Measurements from ENCODE around the gene SLC2A13. TPM values are rescaled to one million over a fixed set of nuclear protein-coding genes. Genes with fewer than 3 reads are reported as not detected.

SLC2A13 gene
- total RNA-seq, 2 donors from 2014 or later: 10.3 to 12.9 TPM

DNA sequence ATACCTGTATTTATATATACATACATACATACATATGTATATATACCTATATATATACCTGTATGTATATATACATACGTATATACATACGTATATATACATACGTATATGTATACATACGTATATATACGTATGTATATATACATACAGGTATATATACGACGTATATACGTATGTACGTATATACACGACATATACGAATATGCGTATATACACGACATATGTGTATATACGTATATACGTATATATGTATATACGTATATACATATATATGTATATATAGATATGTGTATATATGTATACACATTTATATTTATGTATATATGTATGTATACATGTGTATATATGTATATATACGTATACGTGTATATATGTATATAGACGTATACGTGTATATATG, 393.5 kb downstream of the SLC2A13 start:
- Histone ChIP-seq H3K4me3 (ENCODE audit: low read length) (no peak overlapping the region), H3K27me3 (ENCODE audit: control insufficient read depth, insufficient read depth, low read length, poor library complexity, severe bottlenecking) (no peaks in the 10 kb centered on the region), H3K4me1 (ENCODE audit: control insufficient read depth, insufficient read depth, low read length) (no peaks in the 10 kb centered on the region), H3K36me3 (ENCODE audit: control insufficient read depth, insufficient read depth, low read length) (no peaks in the 10 kb centered on the region), H3K27ac (ENCODE audit: low read depth, low read length) (no peak overlapping the region), H3K9me3 (ENCODE audit: control insufficient read depth, low read length) (peaks cover 14% of the 10 kb centered on the region), H3K9ac (ENCODE audit: extremely low read depth, low read length, poor library complexity, severe bottlenecking) (no peak overlapping the region)
- Mint-ChIP-seq H3K4me3 (no peak overlapping the region), H3K27ac (no peak overlapping the region), H3K9me3 (peaks cover 6% of the 10 kb centered on the region), H3K36me3 (ENCODE audit: low read depth) (no peaks in the 10 kb centered on the region), H3K27me3 (ENCODE audit: insufficient read depth) (no peaks in the 10 kb centered on the region), H3K4me1 (no peaks in the 10 kb centered on the region)
- WGBS, 2 experiments (ENCODE audit: insufficient coverage in 1 of 2, insufficient read length in 1 of 2): 100% methylated on average over 9 of the region's 20 CpGs; no CpG with 5 or more reads in 1 of the 2 experiments
- DNase-seq: no peak
- TF ChIP-seq, protein P1, sequence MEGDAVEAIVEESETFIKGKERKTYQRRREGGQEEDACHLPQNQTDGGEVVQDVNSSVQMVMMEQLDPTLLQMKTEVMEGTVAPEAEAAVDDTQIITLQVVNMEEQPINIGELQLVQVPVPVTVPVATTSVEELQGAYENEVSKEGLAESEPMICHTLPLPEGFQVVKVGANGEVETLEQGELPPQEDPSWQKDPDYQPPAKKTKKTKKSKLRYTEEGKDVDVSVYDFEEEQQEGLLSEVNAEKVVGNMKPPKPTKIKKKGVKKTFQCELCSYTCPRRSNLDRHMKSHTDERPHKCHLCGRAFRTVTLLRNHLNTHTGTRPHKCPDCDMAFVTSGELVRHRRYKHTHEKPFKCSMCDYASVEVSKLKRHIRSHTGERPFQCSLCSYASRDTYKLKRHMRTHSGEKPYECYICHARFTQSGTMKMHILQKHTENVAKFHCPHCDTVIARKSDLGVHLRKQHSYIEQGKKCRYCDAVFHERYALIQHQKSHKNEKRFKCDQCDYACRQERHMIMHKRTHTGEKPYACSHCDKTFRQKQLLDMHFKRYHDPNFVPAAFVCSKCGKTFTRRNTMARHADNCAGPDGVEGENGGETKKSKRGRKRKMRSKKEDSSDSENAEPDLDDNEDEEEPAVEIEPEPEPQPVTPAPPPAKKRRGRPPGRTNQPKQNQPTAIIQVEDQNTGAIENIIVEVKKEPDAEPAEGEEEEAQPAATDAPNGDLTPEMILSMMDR (conservative IDR thresholded peaks at IDR 0.05): no peak

Other genes starting within 250 kb of the SLC2A13 start
- 1 to 10 TPM; 1.2 to 1.9 TPM for gene LRRK2, start 118.9 kb upstream of the SLC2A13 start, total RNA-seq